GM23248 (cell line): Measurements from ENCODE around the gene RALB.

Source experiments
- EZH2 ChIP-seq: fragments of 200-600 bp; sonication (generic); IDR thresholded peaks from 2 replicates; pipeline ENCODE4 v1.6.1; 2018; ENCODE audit warnings: antibody characterized with exemption, mild to moderate bottlenecking; ENCODE audit not compliant: insufficient read depth, poor library complexity, severe bottlenecking
- EZH2phosphoT487 ChIP-seq: fragments of 200-600 bp; sonication (generic); IDR thresholded peaks from 2 replicates; pipeline ENCODE4 v1.6.1; 2018; ENCODE audit warnings: antibody characterized with exemption, moderate library complexity, mild to moderate bottlenecking, low read depth; ENCODE audit not compliant: insufficient read depth

DNA sequence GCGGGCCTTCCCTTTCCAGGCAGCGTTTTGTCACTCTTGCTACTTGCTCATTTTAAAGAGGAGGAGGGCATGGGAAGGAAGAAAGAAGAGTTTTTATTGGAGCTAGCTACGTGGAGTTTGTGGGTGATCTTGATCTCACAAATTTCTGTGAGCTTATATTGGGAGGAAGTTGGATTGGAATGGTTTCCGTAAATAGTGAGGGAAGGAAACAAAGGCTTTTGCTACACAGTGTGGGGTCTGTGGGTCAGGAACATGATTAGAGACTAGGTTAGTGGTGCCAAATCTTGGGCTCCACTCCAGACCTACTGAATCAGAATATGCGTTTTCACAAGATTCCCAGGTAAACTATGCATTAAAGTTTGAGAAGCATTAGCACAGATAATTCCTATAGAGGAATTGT lies 8.1 kb downstream of the RALB start:
- TF ChIP-seq EZH2 (no peak), EZH2phosphoT487 (no peak)
